ENCODE results near the gene HOXD4. TPM values are rescaled to one million over a fixed set of nuclear protein-coding genes. Genes with fewer than 3 reads are reported as not detected.

The HOXD4 gene
- polyA plus RNA-seq, 2 of the 4 experiments (the other 2 are of a cell fraction), result 0.27 to 0.87 TPM

- whole genome bisulfite sequencing (ENCODE audit: missing lambda C conversion rate), result 86% methylated on average over 37 of the region's 44 CpGs
- no peak for ATAC-seq
- no peaks in the 10 kb centered on the region for H3K4me1 ChIP-seq
- CTCF ChIA-PET, result interaction anchor here (1.4 to 1.5 kb wide), 3 partner anchors 19 to 295 kb away, joined by 3 to 7 read pairs (median 3); no protein-coding TSS in a partner anchor
- FAIRE-seq, result no peak
- no peak for DNase-seq (ENCODE audit: low read depth in 1 of 2, low spot score in 1 of 2)
- no peak overlapping the region for H3K4me2 ChIP-seq
- H3K27ac ChIP-seq, result no peak overlapping the region
- H3K4me3 ChIP-seq, result no peak overlapping the region
- POLR2A ChIA-PET, result no interaction called here
- no peaks in the 10 kb centered on the region for H3K9me3 ChIP-seq
- TF ChIP-seq NFE2L2 (conservative IDR thresholded peaks at IDR 0.05; ENCODE audit: low read length) (no peak), ESRRA (IDR thresholded peaks at IDR 0.05; ENCODE audit: borderline replicate concordance, low read length) (no peak), FOXS1 (CRISPR knock-in tag; IDR thresholded peaks at IDR 0.05) (no peak), PBX3 (IDR thresholded peaks at IDR 0.05) (no peak), TP53 (CRISPR knock-in tag; IDR thresholded peaks at IDR 0.05) (no peak), HOXB5 (CRISPR knock-in tag; IDR thresholded peaks at IDR 0.05) (no peak), CHD2 (IDR thresholded peaks at IDR 0.05; ENCODE audit: low read length, partially characterized antibody) (no peak), HEYL (CRISPR knock-in tag; IDR thresholded peaks at IDR 0.05) (no peak), EHF (CRISPR knock-in tag; IDR thresholded peaks at IDR 0.05) (no peak), BHLHE40 (IDR thresholded peaks at IDR 0.05; ENCODE audit: low read depth, low read length) (no peak), REST (IDR thresholded peaks at IDR 0.05) (no peak), RARB (CRISPR knock-in tag; IDR thresholded peaks at IDR 0.05) (no peak), RNF2 (IDR thresholded peaks at IDR 0.05; ENCODE audit: borderline replicate concordance, low read depth) (no peak)
Measured at GRCh38 chr2:176159663-176160250, 8.4 kb downstream of the HOXD4 start.

DNA sequence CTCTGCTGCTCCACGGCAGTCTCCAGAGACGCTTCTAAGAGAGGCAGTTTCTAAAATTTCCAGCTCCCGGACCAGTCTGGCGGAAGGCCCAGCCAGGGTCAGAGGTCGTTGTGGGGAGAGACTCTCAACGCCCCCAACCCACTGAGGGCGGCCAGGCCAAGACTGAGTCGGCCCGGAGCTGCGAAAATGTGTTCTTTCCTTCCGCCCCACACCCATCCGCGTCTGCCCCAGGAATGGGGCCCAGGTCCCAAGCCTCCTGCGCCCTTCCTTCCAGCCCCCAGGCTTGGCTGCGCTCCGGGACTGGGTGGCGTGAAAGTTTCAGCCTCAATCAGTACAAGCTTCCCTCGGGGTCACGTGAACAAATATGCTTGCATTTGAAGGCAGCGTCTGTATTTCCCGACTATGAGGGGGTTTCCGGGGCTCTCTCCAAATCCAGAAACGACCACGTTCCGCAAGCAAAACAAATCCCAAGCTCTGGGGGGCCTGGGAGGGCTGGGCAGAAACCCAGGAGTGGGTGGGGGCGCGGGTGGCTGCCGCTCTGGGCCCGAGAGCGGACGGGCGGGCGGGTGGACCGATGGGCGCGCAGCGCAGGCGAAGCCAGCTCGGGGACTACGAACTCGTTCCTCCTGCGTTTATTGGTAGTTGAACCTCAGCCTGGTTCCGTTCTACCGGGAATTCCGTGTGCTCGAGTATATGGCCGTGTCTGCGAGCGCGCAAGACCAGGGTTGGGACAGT lies 9.1 kb downstream of the HOXD4 start:
- Histone ChIP-seq H3K4me3 (no peak overlapping the region), H3K4me1 (no peaks in the 10 kb centered on the region), H3K9me3 (no peaks in the 10 kb centered on the region), H3K27ac (no peak overlapping the region), H3K4me2 (no peak overlapping the region)
- 84% methylated on average over 40 of the region's 50 CpGs for WGBS (ENCODE audit: missing lambda C conversion rate)
- ATAC-seq (no peak), FAIRE-seq (no peak), DNase-seq (ENCODE audit: low read depth in 1 of 2, low spot score in 1 of 2) (no peak)
- POLR2A ChIA-PET, result no interaction called here
- TF ChIP-seq EP300 (IDR thresholded peaks at IDR 0.05) (no peak), SREBF2 (IDR thresholded peaks at IDR 0.05) (no peak), TFCP2L1 (CRISPR knock-in tag; IDR thresholded peaks at IDR 0.05) (no peak), E2F6 (IDR thresholded peaks at IDR 0.05; ENCODE audit: borderline replicate concordance, low read depth) (no peak), EHMT2 (IDR thresholded peaks at IDR 0.05; ENCODE audit: low read depth) (no peak), MAZ (IDR thresholded peaks at IDR 0.05; ENCODE audit: borderline replicate concordance, low read depth, low read length) (no peak)
- CTCF ChIA-PET, result interaction anchor here (1.4 to 2.9 kb wide), 5 partner anchors 17 to 491 kb away, joined by 3 to 15 read pairs (median 4); no protein-coding TSS in a partner anchor
